ENCODE measurements around the gene SRRM2.
A peak's percentile ranks its signal among the peaks of the same experiment; 100 is the strongest.

Gene SRRM2

GRCh38 chr16:2778630-2778958 is 26.2 kb downstream of the SRRM2 start:
- DNase-seq = no peak

GRCh38 chr16:2779151-2779920 is 26.9 kb downstream of the SRRM2 start:
- DNase-seq = no peak

GRCh38 chr16:2779978-2780898 is 27.8 kb downstream of the SRRM2 start:
- DNase-seq = no peak

- no peak for DNase-seq
These were observed 30.3 kb downstream of the SRRM2 start for GRCh38 chr16:2782583-2783351.

- DNase-seq = no peak
These were observed 31.3 kb downstream of the SRRM2 start for GRCh38 chr16:2783581-2784357.

- no peak for DNase-seq
These were observed 32.1 kb downstream of the SRRM2 start for GRCh38 chr16:2784358-2785100.

- DNase-seq = no peak
These were observed 32.9 kb downstream of the SRRM2 start for GRCh38 chr16:2785101-2785991.

- DNase-seq = no peak
These were observed 33.8 kb downstream of the SRRM2 start for GRCh38 chr16:2786061-2786825.

GRCh38 chr16:2786826-2787151 is 34.4 kb downstream of the SRRM2 start:
- no peak for DNase-seq

GRCh38 chr16:2787406-2787805 is 35.0 kb downstream of the SRRM2 start, which contains the start of gene PRSS33:
PRSS33 (minus strand) TSS chr16:2787560; CDS start chr16:2786547, 1,013 bp downstream.
- DNase-seq = no peak

- no peak for DNase-seq
These were observed 35.5 kb downstream of the SRRM2 start for GRCh38 chr16:2787961-2788360.

GRCh38 chr16:2790631-2791030 is 38.2 kb downstream of the SRRM2 start:
- no peak for DNase-seq

- no peak for DNase-seq
These were observed 38.7 kb downstream of the SRRM2 start for GRCh38 chr16:2791174-2791573.

- DNase-seq = peak; percentile 52
These were observed 40.5 kb downstream of the SRRM2 start for GRCh38 chr16:2792940-2793339.

GRCh38 chr16:2795395-2796143 is 43.1 kb downstream of the SRRM2 start:
- DNase-seq = peak; percentile 46

- DNase-seq = no peak
These were observed 46.3 kb downstream of the SRRM2 start for GRCh38 chr16:2798723-2799204.

- DNase-seq = no peak
These were observed 46.9 kb downstream of the SRRM2 start for GRCh38 chr16:2799205-2799858.

GRCh38 chr16:2799859-2800226 is 47.4 kb downstream of the SRRM2 start:
- peak; percentile 90 for DNase-seq
